K562 (cell line): ENCODE results near the gene PDLIM4. TPM values are rescaled to one million over a fixed set of nuclear protein-coding genes. Genes with fewer than 3 reads are reported as not detected.

Experiments used
- C11orf30 ChIP-seq: fragments of 450-650 bp; IDR thresholded peaks from 2 replicates; pipeline ENCODE4 v1.6.1; 2016; ENCODE audit warnings: low read depth, mild to moderate bottlenecking
- EP400 ChIP-seq: fragments of 450-650 bp; IDR thresholded peaks from 2 replicates; pipeline ENCODE4 v1.6.1; 2017; ENCODE audit warnings: antibody characterized with exemption, mild to moderate bottlenecking, moderate library complexity
- ID3 ChIP-seq, 2 experiments: fragments of 250-450 bp in 1 of 2; fragments of 450-650 bp in 1 of 2; sonication (Bioruptor Pico) in 1 of 2; IDR thresholded peaks; 2 replicates each; pipeline versions ENCODE4 v1.6.1 to v1.8.0; 2016 to 2021; ENCODE audit warnings: mild to moderate bottlenecking in 2 of 2, moderate library complexity in 2 of 2, missing compliant biosample characterization in 1 of 2, missing genetic modification characterization in 1 of 2
- KLF1 ChIP-seq: fragments of 450-650 bp; IDR thresholded peaks from 2 replicates; pipeline ENCODE4 v1.6.1; 2016; ENCODE audit warnings: missing genetic modification characterization, missing compliant biosample characterization
- MAFK ChIP-seq: IDR thresholded peaks from 2 replicates; pipeline ENCODE4 v1.6.1; 2011; ENCODE audit warnings: low read length, improper control_type of control experiment
- MAX ChIP-seq: sonication (generic); formaldehyde crosslinking; IDR thresholded peaks from 2 replicates; pipeline ENCODE4 v1.9.0; 2022; ENCODE audit warnings: mild to moderate bottlenecking, missing genetic modification reagents
- RBM14 ChIP-seq: fragments of 200-400 bp; formaldehyde crosslinking; IDR thresholded peaks from 2 replicates; pipeline ENCODE4 v1.6.1; 2018; ENCODE audit warnings: low read depth, mild to moderate bottlenecking, low read length, moderate library complexity, borderline replicate concordance; ENCODE audit not compliant: insufficient read depth
- TARDBP ChIP-seq: fragments of 450-650 bp; IDR thresholded peaks from 2 replicates; pipeline ENCODE4 v1.6.1; 2016
- USF2 ChIP-seq: sonication (generic); formaldehyde crosslinking; IDR thresholded peaks from 2 replicates; pipeline ENCODE4 v1.5.0; 2020; ENCODE audit warnings: missing genetic modification reagents
- ZNF384 ChIP-seq: IDR thresholded peaks from 2 replicates; pipeline ENCODE4 v1.6.1; 2012; ENCODE audit warnings: low read depth, low read length, improper control_type of control experiment
- ZNF407 ChIP-seq: fragments of 450-650 bp; IDR thresholded peaks from 2 replicates; pipeline ENCODE4 v1.6.1; 2016; ENCODE audit warnings: low read depth
- polyA plus RNA-seq, 8 experiments: library from polyadenylated mRNA; depleted of rRNA in 4 of 8; stranded (reverse) in 5 of 8; unstranded in 3 of 8; fragments of >200 nt; fragmentation: Nextera tagmentation in 2 of 8; fragmentation: Illumina TruSeq in 1 of 8; extraction: Ambion mirVana in 2 of 8; extraction: Trizol in 1 of 8; gene quantifications; 2 replicates each; pipeline versions ENCODE4 v1.2.1 to v1.2.3, GENCODE V29; 2011 to 2014; ENCODE audit warnings: inconsistent platforms in 1 of 8, missing spikeins in 1 of 8
- total RNA-seq, 7 experiments: library from RNA; depleted of rRNA in 6 of 7; stranded (reverse); fragments of >200 nt in 6 of 7; fragmentation: Illumina TruSeq in 2 of 7; extraction: Trizol in 2 of 7; gene quantifications; 2 replicates each; pipeline versions ENCODE4 v1.2.1 to v1.2.3, GENCODE V29; 2011 to 2021; ENCODE audit warnings: low replicate concordance in 1 of 7
- TF ChIP-seq, protein P1 (sequence below): fragments of 450-650 bp; IDR thresholded peaks from 2 replicates; pipeline ENCODE4 v1.6.1; 2017; ENCODE audit warnings: antibody characterized with exemption
- TF ChIP-seq, protein P2 (sequence below): fragments of 250-450 bp; sonication (Bioruptor Pico); IDR thresholded peaks from 2 replicates; pipeline ENCODE4 v1.4.0; 2020; ENCODE audit warnings: mild to moderate bottlenecking, moderate library complexity

Gene PDLIM4
- total and polyA plus RNA-seq, 9 of the 15 experiments (the other 6 are each of a cell fraction or from before 2014, with no cell fraction given): 0.28 to 32.8 (median 13.1) TPM

DNA sequence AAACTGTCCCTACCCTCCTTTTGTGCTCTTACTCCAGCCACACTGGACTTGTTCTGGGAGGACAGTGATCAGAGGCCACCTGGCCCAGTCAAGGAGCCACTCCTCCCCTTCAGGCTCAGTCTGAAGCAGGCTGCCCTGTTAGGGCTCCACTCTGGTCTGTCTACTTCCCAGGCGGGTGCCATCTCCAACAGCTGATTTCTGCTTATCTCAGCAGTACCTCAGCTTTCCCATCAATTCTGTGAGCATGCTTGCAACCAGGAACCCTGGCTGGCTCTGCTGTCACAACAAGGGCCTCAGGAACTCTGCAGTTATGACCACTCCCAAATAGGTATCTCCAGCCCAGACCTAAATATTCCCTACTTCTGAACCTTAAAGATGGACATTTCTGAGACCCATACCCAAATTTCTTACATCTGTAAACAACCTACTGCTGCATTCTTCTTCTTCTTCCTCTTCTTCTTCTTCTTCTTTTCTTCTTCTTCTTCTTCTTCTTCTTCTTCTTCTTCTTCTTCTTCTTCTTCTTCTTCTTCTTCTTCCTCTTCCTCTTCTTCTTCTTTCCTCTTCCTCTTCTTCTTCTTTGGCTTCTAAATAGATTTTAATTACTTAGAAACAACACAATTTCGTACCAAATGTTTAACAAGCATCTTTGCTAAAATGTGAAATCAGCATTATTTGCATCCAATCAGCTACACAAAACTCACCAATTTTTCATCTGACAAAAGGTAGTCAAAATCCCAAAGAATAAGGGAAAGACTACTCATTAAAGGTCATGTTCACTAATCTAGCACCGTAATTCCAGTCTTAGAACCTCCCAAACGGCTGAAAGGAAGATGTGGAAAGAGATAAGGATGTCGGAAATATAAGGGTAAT lies 23.1 kb downstream of the PDLIM4 start (continued):
- TF ChIP-seq, protein P1, sequence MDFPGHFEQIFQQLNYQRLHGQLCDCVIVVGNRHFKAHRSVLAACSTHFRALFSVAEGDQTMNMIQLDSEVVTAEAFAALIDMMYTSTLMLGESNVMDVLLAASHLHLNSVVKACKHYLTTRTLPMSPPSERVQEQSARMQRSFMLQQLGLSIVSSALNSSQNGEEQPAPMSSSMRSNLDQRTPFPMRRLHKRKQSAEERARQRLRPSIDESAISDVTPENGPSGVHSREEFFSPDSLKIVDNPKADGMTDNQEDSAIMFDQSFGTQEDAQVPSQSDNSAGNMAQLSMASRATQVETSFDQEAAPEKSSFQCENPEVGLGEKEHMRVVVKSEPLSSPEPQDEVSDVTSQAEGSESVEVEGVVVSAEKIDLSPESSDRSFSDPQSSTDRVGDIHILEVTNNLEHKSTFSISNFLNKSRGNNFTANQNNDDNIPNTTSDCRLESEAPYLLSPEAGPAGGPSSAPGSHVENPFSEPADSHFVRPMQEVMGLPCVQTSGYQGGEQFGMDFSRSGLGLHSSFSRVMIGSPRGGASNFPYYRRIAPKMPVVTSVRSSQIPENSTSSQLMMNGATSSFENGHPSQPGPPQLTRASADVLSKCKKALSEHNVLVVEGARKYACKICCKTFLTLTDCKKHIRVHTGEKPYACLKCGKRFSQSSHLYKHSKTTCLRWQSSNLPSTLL: no peak
- no peak for TF ChIP-seq ID3 (CRISPR knock-in tag; IDR thresholded peaks at IDR 0.05)
- no peak for TF ChIP-seq ID3 (tag; IDR thresholded peaks at IDR 0.05)
- no peak for TF ChIP-seq USF2
- TF ChIP-seq ZNF384: no peak
- no peak for TF ChIP-seq KLF1 (tag)
- TF ChIP-seq TARDBP: no peak
- peak; percentile 83 for TF ChIP-seq C11orf30
- TF ChIP-seq, protein P2, sequence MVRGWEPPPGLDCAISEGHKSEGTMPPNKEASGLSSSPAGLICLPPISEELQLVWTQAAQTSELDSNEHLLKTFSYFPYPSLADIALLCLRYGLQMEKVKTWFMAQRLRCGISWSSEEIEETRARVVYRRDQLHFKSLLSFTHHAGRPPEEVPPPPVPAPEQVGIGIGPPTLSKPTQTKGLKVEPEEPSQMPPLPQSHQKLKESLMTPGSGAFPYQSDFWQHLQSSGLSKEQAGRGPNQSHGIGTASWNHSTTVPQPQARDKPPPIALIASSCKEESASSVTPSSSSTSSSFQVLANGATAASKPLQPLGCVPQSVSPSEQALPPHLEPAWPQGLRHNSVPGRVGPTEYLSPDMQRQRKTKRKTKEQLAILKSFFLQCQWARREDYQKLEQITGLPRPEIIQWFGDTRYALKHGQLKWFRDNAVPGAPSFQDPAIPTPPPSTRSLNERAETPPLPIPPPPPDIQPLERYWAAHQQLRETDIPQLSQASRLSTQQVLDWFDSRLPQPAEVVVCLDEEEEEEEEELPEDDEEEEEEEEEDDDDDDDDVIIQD (CRISPR knock-in tag): no peak
- TF ChIP-seq RBM14: no peak
- TF ChIP-seq EP400: no peak
- TF ChIP-seq ZNF407: no peak
- peak; percentile 69 for TF ChIP-seq MAFK
- no peak for TF ChIP-seq MAX (CRISPR knock-in tag)
